ENCODE measurements around the gene FOXS1. TPM values are rescaled to one million over a fixed set of nuclear protein-coding genes. Genes with fewer than 3 reads are reported as not detected.

Gene FOXS1
- total and polyA plus RNA-seq, 10 of the 15 experiments (the other 5 are each of a cell fraction or from before 2014, with no cell fraction given), result not detected

GRCh38 chr20:31870726-31871617, 25.6 kb upstream of the FOXS1 start (continued):
- TF ChIP-seq BCLAF1 (IDR thresholded peaks at IDR 0.05) (no peak), POLR2AphosphoS5 (IDR thresholded peaks at IDR 0.05; ENCODE audit: low read length) (no peak), NFIC (IDR thresholded peaks at IDR 0.05; ENCODE audit: low read depth, low read length) (no peak), ZNF687 (IDR thresholded peaks at IDR 0.05) (no peak), NBN (IDR thresholded peaks at IDR 0.05) (peak; percentile 57; the same call in 1 of the 2 replicates), E4F1 (IDR thresholded peaks at IDR 0.05; ENCODE audit: borderline replicate concordance, partially characterized antibody) (no peak), RCOR1 (conservative IDR thresholded peaks at IDR 0.05; ENCODE audit: low read depth, low read length) (no peak), SKIL (IDR thresholded peaks at IDR 0.05; ENCODE audit: low read depth, poor library complexity, severe bottlenecking) (no peak), CHD1 (IDR thresholded peaks at IDR 0.05; ENCODE audit: low read depth, low read length) (no peak), USF2 (IDR thresholded peaks at IDR 0.05; ENCODE audit: borderline replicate concordance, low read depth, low read length) (no peak), KAT2A (conservative IDR thresholded peaks at IDR 0.05; ENCODE audit: control insufficient read depth, low read depth, low read length) (no peak), POLR2AphosphoS2 (IDR thresholded peaks at IDR 0.05; ENCODE audit: low read depth, low read length) (no peak), EGR1 (IDR thresholded peaks at IDR 0.05; ENCODE audit: borderline replicate concordance in 1 of 2, low read depth in 2 of 2, low read length in 2 of 2) (no peak), MTA3 (IDR thresholded peaks at IDR 0.05; ENCODE audit: borderline replicate concordance, low read length) (no peak), SIX5 (IDR thresholded peaks at IDR 0.05; ENCODE audit: low read depth, low read length, severe bottlenecking) (no peak), IRF4 (IDR thresholded peaks at IDR 0.05; ENCODE audit: low read depth, low read length) (no peak)

All from GM12878 (cell line).